GM12878 (cell line): Measurements from ENCODE around the gene CFDP1. TPM values are rescaled to one million over a fixed set of nuclear protein-coding genes. Genes with fewer than 3 reads are reported as not detected.

ENCODE experiments used
- ATAC-seq: fragments of 200-7000 bp; cut with Tn5 transposase; 3 replicates; pipeline ENCODE4 v1.9.1; 2020; ENCODE audit warnings: mild to moderate bottlenecking, moderate library complexity
- BruUV-seq: library from RNA; stranded (reverse); fragments of 400-500 nt; replicated peaks from 2 replicates; lab custom pipeline; 2021; lab: Mats Ljungman, UMichigan
- CTCF ChIA-PET: fragments of 300-600 bp; sonication (Branson Sonifier 250); formaldehyde crosslinking; extraction: SDS; loops from one replicate; lab custom pipeline; 2021; ENCODE audit warnings: inconsistent platforms; lab: Yijun Ruan, JAX
- POLR2A ChIA-PET: fragments of 350-600 bp; formaldehyde crosslinking; extraction: SDS; loops from one replicate; lab custom pipeline; 2021; ENCODE audit warnings: inconsistent platforms; lab: Charles Lee
- RAD21 ChIA-PET: fragments of 300-600 bp; sonication (Branson Sonifier 250); formaldehyde crosslinking; loops from one replicate; lab custom pipeline; 2023; ENCODE audit warnings: antibody characterized with exemption; ENCODE audit not compliant: unreplicated experiment; lab: Charles Lee
- SMC1A ChIA-PET: fragments of 300-600 bp; sonication (Branson Sonifier 250); formaldehyde crosslinking; loops from one replicate; lab custom pipeline; 2023; ENCODE audit not compliant: unreplicated experiment, uncharacterized antibody; lab: Charles Lee
- DNase-seq: peaks from one replicate; pipeline ENCODE4 v3.0.0-alpha.2; 2011; ENCODE audit warnings: low read depth, low spot score
- FAIRE-seq: peaks from 3 replicates; lab custom pipeline; 2011; peaks lifted over from hg19 to GRCh38; lab: Jason Lieb, UNC
- H2AFZ ChIP-seq: 2 replicates; pipeline ENCODE4 v1.6.0; 2011; ENCODE audit warnings: low read depth, low read length, control low read depth; ENCODE audit not compliant: control insufficient read depth
- H3K27ac ChIP-seq: 2 replicates; pipeline ENCODE4 v1.5.1; 2011; ENCODE audit warnings: control low read depth; ENCODE audit not compliant: control insufficient read depth, insufficient read depth
- H3K27me3 ChIP-seq, 2 experiments: replicated peaks in 1 of 2; 2 replicates each; pipeline versions ENCODE4 v1.6.0 to v1.6.1; 2011; ENCODE audit warnings: low read length in 1 of 2; ENCODE audit not compliant: control insufficient read depth in 2 of 2, insufficient read depth in 2 of 2
- H3K36me3 ChIP-seq, 2 experiments: 2 replicates each; pipeline ENCODE4 v1.5.1; 2011; ENCODE audit warnings: low read length in 1 of 2; ENCODE audit not compliant: control insufficient read depth in 2 of 2, insufficient read depth in 2 of 2
- H3K4me1 ChIP-seq: 2 replicates; pipeline ENCODE4 v1.6.1; 2011; ENCODE audit warnings: mild to moderate bottlenecking, low read length, moderate library complexity, mixed read lengths; ENCODE audit not compliant: control insufficient read depth, insufficient read depth
- H3K4me2 ChIP-seq: 2 replicates; pipeline ENCODE4 v1.6.0; 2011; ENCODE audit warnings: control low read depth; ENCODE audit not compliant: control insufficient read depth, insufficient read depth
- H3K4me3 ChIP-seq: fragments of 200-600 bp; sonication (generic); 2 replicates; pipeline ENCODE4 v1.5.1; 2016
- H3K79me2 ChIP-seq: 2 replicates; pipeline ENCODE4 v1.6.0; 2011; ENCODE audit warnings: low read length; ENCODE audit not compliant: control insufficient read depth, insufficient read depth
- H3K9ac ChIP-seq: 2 replicates; pipeline ENCODE4 v1.8.0; 2011; ENCODE audit warnings: low read length, control low read depth, mixed read lengths; ENCODE audit not compliant: control insufficient read depth, insufficient read depth
- H3K9me3 ChIP-seq: replicated peaks from 3 replicates; pipeline ENCODE4 v1.5.1; 2011; ENCODE audit warnings: mild to moderate bottlenecking, low read length; ENCODE audit not compliant: control insufficient read depth, insufficient read depth
- H4K20me1 ChIP-seq: 2 replicates; pipeline ENCODE4 v1.6.0; 2011; ENCODE audit not compliant: control insufficient read depth, insufficient read depth
- ASH2L ChIP-seq: fragments of 300-600, 200-600 bp; sonication (generic); IDR thresholded peaks from 2 replicates; pipeline ENCODE4 v1.6.1; 2017; ENCODE audit warnings: low read depth, mild to moderate bottlenecking, borderline replicate concordance
- CBX5 ChIP-seq: sonication (generic); IDR thresholded peaks from 2 replicates; pipeline ENCODE4 v1.6.1; 2016; ENCODE audit warnings: low read depth, moderate library complexity, mild to moderate bottlenecking, inconsistent platforms
- CHD4 ChIP-seq: fragments of 200-600 bp; sonication (generic); IDR thresholded peaks from 2 replicates; pipeline ENCODE4 v1.6.1; 2016; ENCODE audit warnings: mild to moderate bottlenecking
- FOXM1 ChIP-seq: IDR thresholded peaks from 2 replicates; pipeline ENCODE4 v1.6.1; 2012; ENCODE audit warnings: low read depth, mild to moderate bottlenecking, inconsistent platforms, low read length, moderate library complexity
- HDAC6 ChIP-seq: fragments of 200-600 bp; sonication (generic); IDR thresholded peaks from one replicate; pipeline ENCODE4 v1.8.0; 2017; ENCODE audit warnings: antibody characterized with exemption; ENCODE audit not compliant: unreplicated experiment
- IKZF1 ChIP-seq: fragments of 450-650 bp; conservative IDR thresholded peaks from 2 replicates; pipeline ENCODE4 v1.6.1; 2017; ENCODE audit warnings: antibody characterized with exemption, mild to moderate bottlenecking
- JUND ChIP-seq: IDR thresholded peaks from 2 replicates; pipeline ENCODE4 v1.6.1; 2012; ENCODE audit warnings: low read depth, mild to moderate bottlenecking, low read length, improper control_type of control experiment, moderate library complexity
- MYC ChIP-seq: IDR thresholded peaks from 2 replicates; pipeline ENCODE4 v1.6.1; 2011; ENCODE audit warnings: mild to moderate bottlenecking, low read length, moderate library complexity, inconsistent platforms; ENCODE audit not compliant: insufficient read depth, insufficient replicate concordance, insufficient read length, severe bottlenecking
- NR2C2 ChIP-seq: IDR thresholded peaks from 2 replicates; pipeline ENCODE4 v1.6.1; 2011; ENCODE audit warnings: borderline replicate concordance, low read depth; ENCODE audit not compliant: control insufficient read depth, insufficient read length
- PAX8 ChIP-seq: fragments of 450-650 bp; IDR thresholded peaks from 2 replicates; pipeline ENCODE4 v1.6.1; 2017; ENCODE audit warnings: mild to moderate bottlenecking, moderate library complexity
- PML ChIP-seq: IDR thresholded peaks from 2 replicates; pipeline ENCODE4 v1.6.1; 2012; ENCODE audit warnings: low read length, inconsistent platforms
- SREBF1 ChIP-seq: IDR thresholded peaks from 2 replicates; pipeline ENCODE4 v1.6.1; 2012; ENCODE audit warnings: mild to moderate bottlenecking, low read length
- SREBF2 ChIP-seq: IDR thresholded peaks from 2 replicates; pipeline ENCODE4 v1.6.1; 2012; ENCODE audit warnings: mild to moderate bottlenecking, low read length
- TAF1 ChIP-seq: IDR thresholded peaks from 2 replicates; pipeline ENCODE4 v1.6.1; 2011; ENCODE audit warnings: mild to moderate bottlenecking, low read depth, low read length, borderline replicate concordance
- YBX1 ChIP-seq: fragments of 450-650 bp; IDR thresholded peaks from 2 replicates; pipeline ENCODE4 v1.6.1; 2016; ENCODE audit warnings: antibody characterized with exemption
- WGBS: methylation state at CpG from one replicate; pipeline ENCODE4 v1.1.6; 2016; ENCODE audit warnings: low lambda C conversion rate; ENCODE audit not compliant: insufficient replicate concordance, insufficient coverage; ENCODE audit errors: missing lambda C conversion rate; 5-methylcytosine and 5-hydroxymethylcytosine counted together
- in situ Hi-C: fragments of 300-500 bp; cut with MboI; formaldehyde crosslinking; loops from 9 replicates; pipeline ENCODE4 v1.14.3; 2018; ENCODE audit warnings: mixed read lengths
- intact Hi-C: fragments of 100-400 bp; cut with micrococcal nuclease; formaldehyde crosslinking; loops from one replicate; pipeline ENCODE4 v1.14.2; 2022; ENCODE audit not compliant: unreplicated experiment
- polyA plus RNA-seq, 11 experiments: library from polyadenylated mRNA; depleted of rRNA in 4 of 11; unstranded in 6 of 11; stranded (reverse) in 5 of 11; fragments of >200 nt; fragmentation: Nextera tagmentation in 4 of 11; fragmentation: Illumina TruSeq in 1 of 11; extraction: Ambion mirVana in 4 of 11; extraction: Trizol in 1 of 11; gene quantifications; 1 replicate in 1 of 11; 2 replicates in 10 of 11; pipeline versions ENCODE4 v1.2.1 to v1.2.3, GENCODE V29; 2011 to 2016; ENCODE audit warnings: inconsistent platforms in 2 of 11, missing spikeins in 2 of 11, low read depth in 1 of 11
- total RNA-seq, 4 experiments: library from RNA; depleted of rRNA in 3 of 4; stranded (reverse); fragments of >200 nt in 3 of 4; fragmentation: Illumina TruSeq in 1 of 4; extraction: Trizol in 1 of 4; gene quantifications; 2 replicates each; pipeline versions ENCODE4 v1.2.1 to v1.2.3, GENCODE V29; 2013 to 2021
- TF ChIP-seq, protein P1 (sequence below): IDR thresholded peaks from 2 replicates; pipeline ENCODE4 v1.6.1; 2012; ENCODE audit warnings: low read depth, low read length, improper control_type of control experiment
- TF ChIP-seq, protein P2 (sequence below): fragments of 150-350 bp; IDR thresholded peaks from 2 replicates; pipeline ENCODE4 v1.6.1; 2014; ENCODE audit warnings: mild to moderate bottlenecking, low read depth, low read length
- TF ChIP-seq, protein P3 (sequence below): fragments of 450-650 bp; IDR thresholded peaks from 2 replicates; pipeline ENCODE4 v1.6.1; 2016; ENCODE audit warnings: mild to moderate bottlenecking

Gene CFDP1
- total and polyA plus RNA-seq, 10 of the 15 experiments (the other 5 are each of a cell fraction or from before 2014, with no cell fraction given), result 22.3 to 64.8 (median 36.7) TPM

DNA sequence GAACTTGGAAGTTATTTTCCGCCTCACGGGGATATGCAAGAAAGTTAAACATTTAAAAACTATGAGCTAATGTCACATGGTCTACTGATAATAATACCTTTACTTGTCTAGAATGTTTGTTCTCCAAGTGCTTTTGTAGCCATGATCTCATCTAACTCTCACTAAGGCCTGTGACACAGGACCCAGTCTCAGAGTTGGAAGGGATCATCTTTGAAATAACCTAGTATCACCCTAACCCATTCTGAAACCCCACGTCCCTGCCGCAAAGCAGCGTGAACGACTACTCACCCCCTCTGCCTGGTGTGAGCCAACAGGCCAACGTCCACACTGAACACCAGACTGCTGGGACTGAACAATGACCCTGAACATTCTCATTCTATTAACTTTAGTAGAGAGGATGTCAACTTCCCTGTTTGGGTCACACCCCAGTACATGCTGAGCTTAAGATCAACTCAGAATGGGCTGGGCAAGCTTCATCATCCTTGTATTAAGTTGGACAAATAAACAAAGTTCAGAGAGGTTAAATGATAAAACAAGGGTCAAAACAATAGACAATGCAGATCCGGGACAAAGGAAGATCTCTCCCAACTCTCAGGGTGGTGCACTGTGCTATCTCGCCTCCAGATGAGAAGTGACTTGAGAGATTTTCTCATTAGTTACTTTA lies 127.1 kb downstream of the CFDP1 start:
- Histone ChIP-seq H3K9me3 (no peaks in the 10 kb centered on the region), H4K20me1 (no peaks in the 10 kb centered on the region), H3K4me3 (no peak overlapping the region), H2AFZ (no peak overlapping the region)
- BruUV-seq, result no TSS peak
- no peak for FAIRE-seq
- TF ChIP-seq, protein P1, sequence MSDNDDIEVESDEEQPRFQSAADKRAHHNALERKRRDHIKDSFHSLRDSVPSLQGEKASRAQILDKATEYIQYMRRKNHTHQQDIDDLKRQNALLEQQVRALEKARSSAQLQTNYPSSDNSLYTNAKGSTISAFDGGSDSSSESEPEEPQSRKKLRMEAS, result no peak
- TF ChIP-seq CBX5, result no peak
- TF ChIP-seq SREBF1, result no peak
- TF ChIP-seq PAX8, result no peak
- TF ChIP-seq ASH2L, result no peak
- TF ChIP-seq MYC, result no peak
- TF ChIP-seq IKZF1, result no peak
- TF ChIP-seq, protein P2, sequence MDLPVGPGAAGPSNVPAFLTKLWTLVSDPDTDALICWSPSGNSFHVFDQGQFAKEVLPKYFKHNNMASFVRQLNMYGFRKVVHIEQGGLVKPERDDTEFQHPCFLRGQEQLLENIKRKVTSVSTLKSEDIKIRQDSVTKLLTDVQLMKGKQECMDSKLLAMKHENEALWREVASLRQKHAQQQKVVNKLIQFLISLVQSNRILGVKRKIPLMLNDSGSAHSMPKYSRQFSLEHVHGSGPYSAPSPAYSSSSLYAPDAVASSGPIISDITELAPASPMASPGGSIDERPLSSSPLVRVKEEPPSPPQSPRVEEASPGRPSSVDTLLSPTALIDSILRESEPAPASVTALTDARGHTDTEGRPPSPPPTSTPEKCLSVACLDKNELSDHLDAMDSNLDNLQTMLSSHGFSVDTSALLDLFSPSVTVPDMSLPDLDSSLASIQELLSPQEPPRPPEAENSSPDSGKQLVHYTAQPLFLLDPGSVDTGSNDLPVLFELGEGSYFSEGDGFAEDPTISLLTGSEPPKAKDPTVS, result no peak
- TF ChIP-seq FOXM1, result no peak
- TF ChIP-seq TAF1, result no peak
- TF ChIP-seq HDAC6, result no peak
- TF ChIP-seq SREBF2, result no peak
- TF ChIP-seq PML, result no peak
- TF ChIP-seq, protein P3, sequence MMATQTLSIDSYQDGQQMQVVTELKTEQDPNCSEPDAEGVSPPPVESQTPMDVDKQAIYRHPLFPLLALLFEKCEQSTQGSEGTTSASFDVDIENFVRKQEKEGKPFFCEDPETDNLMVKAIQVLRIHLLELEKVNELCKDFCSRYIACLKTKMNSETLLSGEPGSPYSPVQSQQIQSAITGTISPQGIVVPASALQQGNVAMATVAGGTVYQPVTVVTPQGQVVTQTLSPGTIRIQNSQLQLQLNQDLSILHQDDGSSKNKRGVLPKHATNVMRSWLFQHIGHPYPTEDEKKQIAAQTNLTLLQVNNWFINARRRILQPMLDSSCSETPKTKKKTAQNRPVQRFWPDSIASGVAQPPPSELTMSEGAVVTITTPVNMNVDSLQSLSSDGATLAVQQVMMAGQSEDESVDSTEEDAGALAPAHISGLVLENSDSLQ, result no peak
- no peak for TF ChIP-seq CHD4
- TF ChIP-seq JUND, result no peak
- no peak for TF ChIP-seq NR2C2
- no peak for TF ChIP-seq YBX1
- TF ChIP-seq, all 136 proteins: peak for 0
- ChIA-PET POLR2A (interaction anchor here (1.0 to 1.9 kb wide), 3 partner anchors 10 to 73 kb away, joined by 4 to 10 read pairs (median 6); no protein-coding TSS in a partner anchor), CTCF (interaction anchor here (0.6 to 2.9 kb wide), 9 partner anchors 8 to 107 kb away, joined by 3 to 12 read pairs (median 3); no protein-coding TSS in a partner anchor), RAD21 (interaction anchor here (1.0 to 5.0 kb wide), 9 partner anchors 13 to 106 kb away, joined by 3 to 50 read pairs (median 6); no protein-coding TSS in a partner anchor), SMC1A (interaction anchor here (0.6 to 7.0 kb wide), 11 partner anchors 12 to 146 kb away, joined by 3 to 83 read pairs (median 6); no protein-coding TSS in a partner anchor)
- Histone ChIP-seq H3K4me1 (peaks cover 12% of the 10 kb centered on the region), H3K36me3 (peaks cover 0 to 4% of the 10 kb centered on the region in 2 experiments; a peak in 1 of 4 replicates), H3K27ac (no peak overlapping the region), H3K4me2 (no peak overlapping the region), H3K9ac (no peak overlapping the region), H3K27me3 (no peaks in the 10 kb centered on the region), H3K79me2 (no peaks in the 10 kb centered on the region)
- intact Hi-C loops, result no loop called here
- in situ Hi-C loops, result no loop called here
- WGBS, result 97% methylated on average over 9 of the region's 9 CpGs
- no peak for DNase-seq
- ATAC-seq, result no peak; the same call in 2 of the 3 replicates
